Measurements from ENCODE around the gene CFB. TPM values are rescaled to one million over a fixed set of nuclear protein-coding genes. Genes with fewer than 3 reads are reported as not detected.

The CFB gene
- polyA plus RNA-seq, 1 donor (not counting 4 experiments of a cell fraction or from before 2014, with no cell fraction given) = 2.5 TPM

GRCh38 chr6:31898383-31899011, 47.4 kb upstream of the CFB start:
- H3K9me3 ChIP-seq (ENCODE audit: control insufficient read depth, low read depth, low read length) = no peaks in the 10 kb centered on the region
- peak; percentile 20 for FAIRE-seq
- peaks cover 13% of the 10 kb centered on the region for H3K4me1 ChIP-seq (ENCODE audit: control insufficient read depth, extremely low read depth, insufficient read depth, low read length)
- peaks cover 1 to 5% of the 10 kb centered on the region in 2 experiments for H3K36me3 ChIP-seq (ENCODE audit: control insufficient read depth in 2 of 2, extremely low read depth in 1 of 2, insufficient read depth in 2 of 2, low read length in 2 of 2)
- peak overlapping the region; percentile 89 for H2AFZ ChIP-seq (ENCODE audit: control insufficient read depth, low read length)
- dilution Hi-C loops (cut with MboI; ENCODE audit: extremely low pct_ligation_motif_present, low sequenced_read_pairs) = no loop called here
- peak overlapping the region; percentile 83 to 88 (median 85) for H3K4me3 ChIP-seq (ENCODE audit: control insufficient read depth in 2 of 3, extremely low read depth in 1 of 3, insufficient read depth in 2 of 3, low read depth in 1 of 3, low read length in 3 of 3)
- no peaks in the 10 kb centered on the region for H3K27me3 ChIP-seq (ENCODE audit: control insufficient read depth, extremely low read depth, insufficient read depth, low read length)
- no peaks in the 10 kb centered on the region for H3K79me2 ChIP-seq (ENCODE audit: control insufficient read depth, insufficient read depth, low read length)
- H3K9me1 ChIP-seq (ENCODE audit: control insufficient read depth, extremely low read depth, insufficient read depth, low read length) = no peaks in the 10 kb centered on the region
- H3K9ac ChIP-seq (ENCODE audit: control insufficient read depth, extremely low read depth, insufficient read depth, low read length) = peak overlapping the region; percentile 80
- no peaks in the 10 kb centered on the region for H4K20me1 ChIP-seq (ENCODE audit: control insufficient read depth, extremely low read depth, insufficient read depth, low read length)
- peak overlapping the region; percentile 74 for H3K27ac ChIP-seq (ENCODE audit: control insufficient read depth, insufficient read depth, low read length)
- TF ChIP-seq CTCF (optimal IDR thresholded peaks at IDR 0.05 in 1 of 3, IDR thresholded peaks at IDR 0.05 in 1 of 3, conservative IDR thresholded peaks at IDR 0.05 in 1 of 3; ENCODE audit: extremely low read depth in 1 of 3, insufficient read depth in 2 of 3, low read length in 3 of 3) = peak in 1 of 3 experiments; percentile 11
- TF ChIP-seq EZH2 (IDR thresholded peaks at IDR 0.05; ENCODE audit: low read length) = no peak
- H3K4me2 ChIP-seq (ENCODE audit: control insufficient read depth, extremely low read depth, insufficient read depth, low read depth, low read length) = peak overlapping the region; percentile 95
- DNase-seq (ENCODE audit: low read depth, low spot score) = no peak

GRCh38 chr6:31899215-31899614, 46.7 kb upstream of the CFB start:
- no peak overlapping the region for H2AFZ ChIP-seq (ENCODE audit: control insufficient read depth, low read length)
- no peak for FAIRE-seq
- H3K4me2 ChIP-seq (ENCODE audit: control insufficient read depth, extremely low read depth, insufficient read depth, low read depth, low read length) = no peak overlapping the region
- DNase-seq (ENCODE audit: low read depth, low spot score) = no peak
- H4K20me1 ChIP-seq (ENCODE audit: control insufficient read depth, extremely low read depth, insufficient read depth, low read length) = no peaks in the 10 kb centered on the region
- H3K79me2 ChIP-seq (ENCODE audit: control insufficient read depth, insufficient read depth, low read length) = no peaks in the 10 kb centered on the region
- dilution Hi-C loops (cut with MboI; ENCODE audit: extremely low pct_ligation_motif_present, low sequenced_read_pairs) = no loop called here
- no peak for TF ChIP-seq EZH2 (IDR thresholded peaks at IDR 0.05; ENCODE audit: low read length)
- TF ChIP-seq CTCF (optimal IDR thresholded peaks at IDR 0.05 in 1 of 3, IDR thresholded peaks at IDR 0.05 in 1 of 3, conservative IDR thresholded peaks at IDR 0.05 in 1 of 3; ENCODE audit: extremely low read depth in 1 of 3, insufficient read depth in 2 of 3, low read length in 3 of 3) = no peak
- H3K9me3 ChIP-seq (ENCODE audit: control insufficient read depth, low read depth, low read length) = no peaks in the 10 kb centered on the region
- no peaks in the 10 kb centered on the region for H3K9me1 ChIP-seq (ENCODE audit: control insufficient read depth, extremely low read depth, insufficient read depth, low read length)
- H3K4me1 ChIP-seq (ENCODE audit: control insufficient read depth, extremely low read depth, insufficient read depth, low read length) = peaks cover 13% of the 10 kb centered on the region
- no peak overlapping the region for H3K27ac ChIP-seq (ENCODE audit: control insufficient read depth, insufficient read depth, low read length)
- no peak overlapping the region for H3K9ac ChIP-seq (ENCODE audit: control insufficient read depth, extremely low read depth, insufficient read depth, low read length)
- H3K36me3 ChIP-seq (ENCODE audit: control insufficient read depth in 2 of 2, extremely low read depth in 1 of 2, insufficient read depth in 2 of 2, low read length in 2 of 2) = peaks cover 1 to 5% of the 10 kb centered on the region in 2 experiments
- H3K27me3 ChIP-seq (ENCODE audit: control insufficient read depth, extremely low read depth, insufficient read depth, low read length) = no peaks in the 10 kb centered on the region
- H3K4me3 ChIP-seq (ENCODE audit: control insufficient read depth in 2 of 3, extremely low read depth in 1 of 3, insufficient read depth in 2 of 3, low read depth in 1 of 3, low read length in 3 of 3) = no peak overlapping the region
